Measurements from ENCODE around the gene THRA.

THRA gene, protein sequence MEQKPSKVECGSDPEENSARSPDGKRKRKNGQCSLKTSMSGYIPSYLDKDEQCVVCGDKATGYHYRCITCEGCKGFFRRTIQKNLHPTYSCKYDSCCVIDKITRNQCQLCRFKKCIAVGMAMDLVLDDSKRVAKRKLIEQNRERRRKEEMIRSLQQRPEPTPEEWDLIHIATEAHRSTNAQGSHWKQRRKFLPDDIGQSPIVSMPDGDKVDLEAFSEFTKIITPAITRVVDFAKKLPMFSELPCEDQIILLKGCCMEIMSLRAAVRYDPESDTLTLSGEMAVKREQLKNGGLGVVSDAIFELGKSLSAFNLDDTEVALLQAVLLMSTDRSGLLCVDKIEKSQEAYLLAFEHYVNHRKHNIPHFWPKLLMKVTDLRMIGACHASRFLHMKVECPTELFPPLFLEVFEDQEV

DNA sequence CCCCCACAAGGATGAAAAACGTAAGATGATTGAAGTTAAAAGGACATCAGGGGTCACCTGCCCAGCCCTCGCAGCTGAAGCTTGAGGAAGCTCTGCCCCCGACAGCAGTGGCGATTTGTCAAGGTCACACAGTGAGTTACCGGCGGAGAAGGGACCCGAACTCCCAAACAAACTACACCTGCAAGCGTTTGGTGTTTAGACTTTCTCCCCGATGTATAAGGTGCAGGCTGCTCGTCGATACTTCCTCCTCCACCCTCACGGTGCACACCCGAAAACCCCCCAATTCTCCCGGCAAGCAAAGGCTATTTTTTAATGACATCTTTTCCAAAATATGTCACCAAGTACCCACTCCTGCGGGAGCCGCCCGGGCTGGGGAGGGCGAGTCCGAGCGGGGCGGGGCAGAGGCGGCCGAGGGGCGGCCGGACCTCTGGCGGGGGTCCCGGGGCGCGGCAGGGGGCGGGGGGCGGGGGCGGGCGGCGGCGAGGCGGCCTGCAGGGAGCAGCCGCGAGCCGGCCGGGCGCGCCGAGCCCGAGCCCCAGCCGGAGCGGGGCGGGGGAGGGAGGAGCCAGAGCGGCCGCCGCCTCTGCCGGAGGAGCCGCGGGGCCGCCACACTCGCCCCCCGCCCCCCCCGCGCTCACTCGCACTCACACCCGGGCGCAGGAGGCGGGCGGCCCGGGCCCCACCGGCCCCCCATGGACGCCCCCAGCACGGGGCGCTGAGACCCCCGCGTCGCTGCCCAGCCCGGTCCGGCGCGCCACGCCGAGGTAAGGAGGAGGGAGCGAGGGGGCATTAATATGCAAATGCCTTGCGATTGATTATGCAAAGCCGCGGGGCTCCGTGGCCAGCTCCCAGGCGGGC is at the start of gene THRA:
Gene THRA (plus strand): TSS at position 637 of the 858 bp plus-strand sequence. CDS start 11,524 bp downstream, outside the sequence.
- no peak for TF ChIP-seq ZFX (IDR thresholded peaks at IDR 0.05)
- TF ChIP-seq, protein P1, sequence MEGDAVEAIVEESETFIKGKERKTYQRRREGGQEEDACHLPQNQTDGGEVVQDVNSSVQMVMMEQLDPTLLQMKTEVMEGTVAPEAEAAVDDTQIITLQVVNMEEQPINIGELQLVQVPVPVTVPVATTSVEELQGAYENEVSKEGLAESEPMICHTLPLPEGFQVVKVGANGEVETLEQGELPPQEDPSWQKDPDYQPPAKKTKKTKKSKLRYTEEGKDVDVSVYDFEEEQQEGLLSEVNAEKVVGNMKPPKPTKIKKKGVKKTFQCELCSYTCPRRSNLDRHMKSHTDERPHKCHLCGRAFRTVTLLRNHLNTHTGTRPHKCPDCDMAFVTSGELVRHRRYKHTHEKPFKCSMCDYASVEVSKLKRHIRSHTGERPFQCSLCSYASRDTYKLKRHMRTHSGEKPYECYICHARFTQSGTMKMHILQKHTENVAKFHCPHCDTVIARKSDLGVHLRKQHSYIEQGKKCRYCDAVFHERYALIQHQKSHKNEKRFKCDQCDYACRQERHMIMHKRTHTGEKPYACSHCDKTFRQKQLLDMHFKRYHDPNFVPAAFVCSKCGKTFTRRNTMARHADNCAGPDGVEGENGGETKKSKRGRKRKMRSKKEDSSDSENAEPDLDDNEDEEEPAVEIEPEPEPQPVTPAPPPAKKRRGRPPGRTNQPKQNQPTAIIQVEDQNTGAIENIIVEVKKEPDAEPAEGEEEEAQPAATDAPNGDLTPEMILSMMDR (conservative IDR thresholded peaks at IDR 0.05), result peak; percentile 72
- peak within 1 kb of the TSS; percentile 85 for H3K27ac ChIP-seq

DNA sequence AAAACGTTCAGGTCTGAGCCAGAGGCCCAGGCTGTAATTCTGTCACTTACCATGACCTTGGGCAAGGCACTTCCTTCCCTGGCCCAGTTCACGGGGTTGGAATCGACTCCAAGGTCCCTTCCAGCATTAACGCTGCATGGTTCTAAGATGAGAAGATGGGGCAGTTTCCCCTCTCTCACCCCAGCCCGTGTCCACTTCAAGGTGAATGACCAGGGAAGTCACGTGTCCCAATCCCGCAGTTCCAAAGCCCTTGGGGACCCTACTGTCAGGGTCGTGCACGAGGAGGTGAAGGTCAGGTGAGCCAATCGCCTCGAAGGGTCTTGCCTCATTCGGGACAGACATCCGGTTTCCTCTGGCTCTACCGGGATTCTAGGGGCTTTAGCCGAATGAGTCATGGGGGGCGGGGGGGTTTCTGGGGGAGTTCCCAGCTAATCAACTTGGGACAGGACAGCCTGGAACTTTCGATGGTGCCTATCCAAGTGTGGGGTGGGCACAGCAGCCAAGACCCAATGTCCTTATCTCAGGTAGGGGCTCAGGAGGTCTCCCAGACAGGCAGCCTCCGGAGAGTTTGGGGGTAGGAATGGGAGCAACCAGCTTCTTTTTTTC is 48.3 kb upstream of the THRA start:
- H3K27ac ChIP-seq, result 0 out of 2 replicates have a peak overlapping the region, but pooled peaks have one; percentile 4
- TF ChIP-seq ZFX (IDR thresholded peaks at IDR 0.05), result no peak
- TF ChIP-seq, protein P1 (conservative IDR thresholded peaks at IDR 0.05), result no peak

DNA sequence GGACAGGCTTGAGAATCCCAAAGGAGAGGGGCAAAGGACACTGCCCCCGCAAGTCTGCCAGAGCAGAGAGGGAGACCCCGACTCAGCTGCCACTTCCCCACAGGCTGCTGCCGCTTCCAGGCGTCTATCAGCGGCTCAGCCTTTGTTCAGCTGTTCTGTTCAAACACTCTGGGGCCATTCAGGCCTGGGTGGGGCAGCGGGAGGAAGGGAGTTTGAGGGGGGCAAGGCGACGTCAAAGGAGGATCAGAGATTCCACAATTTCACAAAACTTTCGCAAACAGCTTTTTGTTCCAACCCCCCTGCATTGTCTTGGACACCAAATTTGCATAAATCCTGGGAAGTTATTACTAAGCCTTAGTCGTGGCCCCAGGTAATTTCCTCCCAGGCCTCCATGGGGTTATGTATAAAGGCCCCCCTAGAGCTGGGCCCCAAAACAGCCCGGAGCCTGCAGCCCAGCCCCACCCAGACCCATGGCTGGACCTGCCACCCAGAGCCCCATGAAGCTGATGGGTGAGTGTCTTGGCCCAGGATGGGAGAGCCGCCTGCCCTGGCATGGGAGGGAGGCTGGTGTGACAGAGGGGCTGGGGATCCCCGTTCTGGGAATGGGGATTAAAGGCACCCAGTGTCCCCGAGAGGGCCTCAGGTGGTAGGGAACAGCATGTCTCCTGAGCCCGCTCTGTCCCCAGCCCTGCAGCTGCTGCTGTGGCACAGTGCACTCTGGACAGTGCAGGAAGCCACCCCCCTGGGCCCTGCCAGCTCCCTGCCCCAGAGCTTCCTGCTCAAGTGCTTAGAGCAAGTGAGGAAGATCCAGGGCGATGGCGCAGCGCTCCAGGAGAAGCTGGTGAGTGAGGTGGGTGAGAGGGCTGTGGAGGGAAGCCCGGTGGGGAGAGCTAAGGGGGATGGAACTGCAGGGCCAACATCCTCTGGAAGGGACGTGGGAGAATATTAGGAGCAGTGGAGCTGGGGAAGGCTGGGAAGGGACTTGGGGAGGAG is 47.5 kb upstream of the THRA start, which contains the start of gene CSF3:
Gene CSF3 (plus strand): TSS at position 436 of the 993 bp plus-strand sequence. CDS start 35 bp downstream, at position 471.
- no peak for TF ChIP-seq ZFX (IDR thresholded peaks at IDR 0.05)
- TF ChIP-seq, protein P1 (conservative IDR thresholded peaks at IDR 0.05), result no peak
- 0 out of 2 replicates have a peak within 1 kb of the TSS, but pooled peaks have one; percentile 4 for H3K27ac ChIP-seq

DNA sequence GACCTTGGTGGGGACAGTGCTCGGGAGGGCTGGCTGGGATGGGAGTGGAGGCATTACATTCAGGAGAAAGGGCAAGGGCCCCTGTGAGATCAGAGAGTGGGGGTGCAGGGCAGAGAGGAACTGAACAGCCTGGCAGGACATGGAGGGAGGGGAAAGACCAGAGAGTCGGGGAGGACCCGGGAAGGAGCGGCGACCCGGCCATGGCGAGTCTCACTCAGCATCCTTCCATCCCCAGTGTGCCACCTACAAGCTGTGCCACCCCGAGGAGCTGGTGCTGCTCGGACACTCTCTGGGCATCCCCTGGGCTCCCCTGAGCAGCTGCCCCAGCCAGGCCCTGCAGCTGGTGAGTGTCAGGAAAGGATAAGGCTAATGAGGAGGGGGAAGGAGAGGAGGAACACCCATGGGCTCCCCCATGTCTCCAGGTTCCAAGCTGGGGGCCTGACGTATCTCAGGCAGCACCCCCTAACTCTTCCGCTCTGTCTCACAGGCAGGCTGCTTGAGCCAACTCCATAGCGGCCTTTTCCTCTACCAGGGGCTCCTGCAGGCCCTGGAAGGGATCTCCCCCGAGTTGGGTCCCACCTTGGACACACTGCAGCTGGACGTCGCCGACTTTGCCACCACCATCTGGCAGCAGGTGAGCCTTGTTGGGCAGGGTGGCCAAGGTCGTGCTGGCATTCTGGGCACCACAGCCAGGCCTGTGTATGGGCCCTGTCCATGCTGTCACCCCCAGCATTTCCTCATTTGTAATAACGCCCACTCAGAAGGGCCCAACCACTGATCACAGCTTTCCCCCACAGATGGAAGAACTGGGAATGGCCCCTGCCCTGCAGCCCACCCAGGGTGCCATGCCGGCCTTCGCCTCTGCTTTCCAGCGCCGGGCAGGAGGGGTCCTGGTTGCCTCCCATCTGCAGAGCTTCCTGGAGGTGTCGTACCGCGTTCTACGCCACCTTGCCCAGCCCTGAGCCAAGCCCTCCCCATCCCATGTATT is 46.5 kb upstream of the THRA start:
- TF ChIP-seq ZFX (IDR thresholded peaks at IDR 0.05), result no peak
- TF ChIP-seq, protein P1 (conservative IDR thresholded peaks at IDR 0.05), result no peak
- H3K27ac ChIP-seq, result no peak overlapping the region

DNA sequence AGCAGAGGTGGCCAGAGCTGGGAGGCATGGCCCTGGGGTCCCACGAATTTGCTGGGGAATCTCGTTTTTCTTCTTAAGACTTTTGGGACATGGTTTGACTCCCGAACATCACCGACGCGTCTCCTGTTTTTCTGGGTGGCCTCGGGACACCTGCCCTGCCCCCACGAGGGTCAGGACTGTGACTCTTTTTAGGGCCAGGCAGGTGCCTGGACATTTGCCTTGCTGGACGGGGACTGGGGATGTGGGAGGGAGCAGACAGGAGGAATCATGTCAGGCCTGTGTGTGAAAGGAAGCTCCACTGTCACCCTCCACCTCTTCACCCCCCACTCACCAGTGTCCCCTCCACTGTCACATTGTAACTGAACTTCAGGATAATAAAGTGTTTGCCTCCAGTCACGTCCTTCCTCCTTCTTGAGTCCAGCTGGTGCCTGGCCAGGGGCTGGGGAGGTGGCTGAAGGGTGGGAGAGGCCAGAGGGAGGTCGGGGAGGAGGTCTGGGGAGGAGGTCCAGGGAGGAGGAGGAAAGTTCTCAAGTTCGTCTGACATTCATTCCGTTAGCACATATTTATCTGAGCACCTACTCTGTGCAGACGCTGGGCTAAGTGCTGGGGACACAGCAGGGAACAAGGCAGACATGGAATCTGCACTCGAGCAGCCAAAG is 45.2 kb upstream of the THRA start:
- TF ChIP-seq ZFX (IDR thresholded peaks at IDR 0.05), result no peak
- TF ChIP-seq, protein P1 (conservative IDR thresholded peaks at IDR 0.05), result no peak
- no peak overlapping the region for H3K27ac ChIP-seq

Data from C4-2B (cell line).